Measurements from ENCODE around the gene TAGLN3. TPM values are rescaled to one million over a fixed set of nuclear protein-coding genes. Genes with fewer than 3 reads are reported as not detected.

Gene TAGLN3
- total and polyA plus RNA-seq, 2 of the 13 experiments (the other 11 are each of a cell fraction or from before 2014, with no cell fraction given), result 0.51 to 0.91 TPM

DNA sequence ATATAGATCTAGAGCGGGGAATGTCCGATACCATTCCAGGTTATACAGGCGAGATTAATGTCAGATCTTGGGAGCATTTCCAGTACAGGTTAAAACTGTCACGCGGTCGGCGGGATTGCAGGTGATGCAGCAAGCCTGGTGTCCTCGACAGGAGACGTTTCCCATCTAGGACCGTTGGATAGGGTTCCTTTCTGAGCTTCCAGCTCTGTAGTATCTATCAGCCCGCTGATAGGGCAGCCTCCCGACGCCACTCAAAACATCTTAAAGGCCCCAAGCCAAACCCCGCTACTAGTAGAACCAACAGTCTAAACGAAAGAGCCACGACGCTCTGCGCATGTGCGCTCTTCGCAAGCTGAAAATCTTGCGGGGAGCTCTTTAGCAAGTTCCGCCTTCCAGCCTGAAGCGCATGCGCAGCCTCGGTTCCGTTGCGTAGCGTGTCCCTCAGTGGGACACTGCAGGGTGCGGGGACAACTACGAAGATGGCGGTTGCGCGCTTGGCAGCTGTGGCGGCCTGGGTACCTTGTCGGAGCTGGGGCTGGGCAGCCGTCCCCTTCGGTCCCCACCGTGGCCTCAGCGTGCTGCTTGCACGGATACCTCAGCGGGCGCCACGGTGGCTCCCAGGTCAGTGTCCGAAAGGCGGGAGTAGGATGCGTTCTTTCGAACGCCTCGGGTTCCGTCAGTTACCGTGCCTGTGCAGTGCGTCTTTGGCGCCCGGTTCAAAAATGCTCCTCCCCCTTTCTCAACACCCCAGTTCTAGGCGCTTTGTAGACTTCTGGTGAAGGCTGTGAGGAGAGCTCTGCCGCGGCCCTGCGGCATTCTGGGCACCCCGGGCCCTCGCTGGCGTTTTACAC lies 19.9 kb upstream of the TAGLN3 start, which contains the start of gene ABHD10 (continued):
- TF ChIP-seq ZNF326 (CRISPR knock-in tag; IDR thresholded peaks at IDR 0.05; ENCODE audit: borderline replicate concordance), result no peak
- TF ChIP-seq ZNF644 (CRISPR knock-in tag; IDR thresholded peaks at IDR 0.05; ENCODE audit: low read depth), result peak; percentile 60; the same call in 1 of the 2 replicates
- peak; percentile 96 for TF ChIP-seq POLR2AphosphoS5 (IDR thresholded peaks at IDR 0.05; ENCODE audit: low read depth, low read length)
- no peak for TF ChIP-seq ZC3H4 (CRISPR knock-in tag; IDR thresholded peaks at IDR 0.05; ENCODE audit: borderline replicate concordance)
- TF ChIP-seq KAT8 (CRISPR knock-in tag; IDR thresholded peaks at IDR 0.05), result peak; percentile 89
- no peak for TF ChIP-seq ZBTB7B (CRISPR knock-in tag; IDR thresholded peaks at IDR 0.05)
- TF ChIP-seq GABPB1 (CRISPR knock-in tag; IDR thresholded peaks at IDR 0.05), result peak; percentile 82
- no peak for TF ChIP-seq TRIM24 (CRISPR knock-in tag; IDR thresholded peaks at IDR 0.05)
- no peak for TF ChIP-seq JARID2 (CRISPR knock-in tag; IDR thresholded peaks at IDR 0.05; ENCODE audit: insufficient replicate concordance)
- TF ChIP-seq, protein P1, sequence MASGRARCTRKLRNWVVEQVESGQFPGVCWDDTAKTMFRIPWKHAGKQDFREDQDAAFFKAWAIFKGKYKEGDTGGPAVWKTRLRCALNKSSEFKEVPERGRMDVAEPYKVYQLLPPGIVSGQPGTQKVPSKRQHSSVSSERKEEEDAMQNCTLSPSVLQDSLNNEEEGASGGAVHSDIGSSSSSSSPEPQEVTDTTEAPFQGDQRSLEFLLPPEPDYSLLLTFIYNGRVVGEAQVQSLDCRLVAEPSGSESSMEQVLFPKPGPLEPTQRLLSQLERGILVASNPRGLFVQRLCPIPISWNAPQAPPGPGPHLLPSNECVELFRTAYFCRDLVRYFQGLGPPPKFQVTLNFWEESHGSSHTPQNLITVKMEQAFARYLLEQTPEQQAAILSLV (CRISPR knock-in tag; IDR thresholded peaks at IDR 0.05; ENCODE audit: borderline replicate concordance), result peak; percentile 61; the same call in 1 of the 2 replicates
- TF ChIP-seq PHF21A (CRISPR knock-in tag; IDR thresholded peaks at IDR 0.05), result no peak
- TF ChIP-seq ZBTB8A (CRISPR knock-in tag; IDR thresholded peaks at IDR 0.05; ENCODE audit: borderline replicate concordance, low read depth), result no peak
- TF ChIP-seq PAF1 (CRISPR knock-in tag; IDR thresholded peaks at IDR 0.05), result no peak
- no peak for TF ChIP-seq DNMT1 (CRISPR knock-in tag; IDR thresholded peaks at IDR 0.05)
- no peak for TF ChIP-seq ZNF552 (CRISPR knock-in tag; IDR thresholded peaks at IDR 0.05; ENCODE audit: borderline replicate concordance)
- TF ChIP-seq, protein P2, sequence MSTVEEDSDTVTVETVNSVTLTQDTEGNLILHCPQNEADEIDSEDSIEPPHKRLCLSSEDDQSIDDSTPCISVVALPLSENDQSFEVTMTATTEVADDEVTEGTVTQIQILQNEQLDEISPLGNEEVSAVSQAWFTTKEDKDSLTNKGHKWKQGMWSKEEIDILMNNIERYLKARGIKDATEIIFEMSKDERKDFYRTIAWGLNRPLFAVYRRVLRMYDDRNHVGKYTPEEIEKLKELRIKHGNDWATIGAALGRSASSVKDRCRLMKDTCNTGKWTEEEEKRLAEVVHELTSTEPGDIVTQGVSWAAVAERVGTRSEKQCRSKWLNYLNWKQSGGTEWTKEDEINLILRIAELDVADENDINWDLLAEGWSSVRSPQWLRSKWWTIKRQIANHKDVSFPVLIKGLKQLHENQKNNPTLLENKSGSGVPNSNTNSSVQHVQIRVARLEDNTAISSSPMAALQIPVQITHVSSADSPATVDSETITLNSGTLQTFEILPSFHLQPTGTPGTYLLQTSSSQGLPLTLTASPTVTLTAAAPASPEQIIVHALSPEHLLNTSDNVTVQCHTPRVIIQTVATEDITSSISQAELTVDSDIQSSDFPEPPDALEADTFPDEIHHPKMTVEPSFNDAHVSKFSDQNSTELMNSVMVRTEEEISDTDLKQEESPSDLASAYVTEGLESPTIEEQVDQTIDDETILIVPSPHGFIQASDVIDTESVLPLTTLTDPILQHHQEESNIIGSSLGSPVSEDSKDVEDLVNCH (CRISPR knock-in tag; IDR thresholded peaks at IDR 0.05), result no peak
- peak; percentile 91 for TF ChIP-seq RBFOX2 (IDR thresholded peaks at IDR 0.05; ENCODE audit: low read depth, low read length)
- no peak for TF ChIP-seq SP1 (IDR thresholded peaks at IDR 0.05)
- no peak for TF ChIP-seq SP1 (CRISPR knock-in tag; IDR thresholded peaks at IDR 0.05)
- TF ChIP-seq, protein P3, sequence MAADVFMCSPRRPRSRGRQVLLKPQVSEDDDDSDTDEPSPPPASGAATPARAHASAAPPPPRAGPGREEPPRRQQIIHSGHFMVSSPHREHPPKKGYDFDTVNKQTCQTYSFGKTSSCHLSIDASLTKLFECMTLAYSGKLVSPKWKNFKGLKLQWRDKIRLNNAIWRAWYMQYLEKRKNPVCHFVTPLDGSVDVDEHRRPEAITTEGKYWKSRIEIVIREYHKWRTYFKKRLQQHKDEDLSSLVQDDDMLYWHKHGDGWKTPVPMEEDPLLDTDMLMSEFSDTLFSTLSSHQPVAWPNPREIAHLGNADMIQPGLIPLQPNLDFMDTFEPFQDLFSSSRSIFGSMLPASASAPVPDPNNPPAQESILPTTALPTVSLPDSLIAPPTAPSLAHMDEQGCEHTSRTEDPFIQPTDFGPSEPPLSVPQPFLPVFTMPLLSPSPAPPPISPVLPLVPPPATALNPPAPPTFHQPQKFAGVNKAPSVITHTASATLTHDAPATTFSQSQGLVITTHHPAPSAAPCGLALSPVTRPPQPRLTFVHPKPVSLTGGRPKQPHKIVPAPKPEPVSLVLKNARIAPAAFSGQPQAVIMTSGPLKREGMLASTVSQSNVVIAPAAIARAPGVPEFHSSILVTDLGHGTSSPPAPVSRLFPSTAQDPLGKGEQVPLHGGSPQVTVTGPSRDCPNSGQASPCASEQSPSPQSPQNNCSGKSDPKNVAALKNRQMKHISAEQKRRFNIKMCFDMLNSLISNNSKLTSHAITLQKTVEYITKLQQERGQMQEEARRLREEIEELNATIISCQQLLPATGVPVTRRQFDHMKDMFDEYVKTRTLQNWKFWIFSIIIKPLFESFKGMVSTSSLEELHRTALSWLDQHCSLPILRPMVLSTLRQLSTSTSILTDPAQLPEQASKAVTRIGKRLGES (CRISPR knock-in tag; IDR thresholded peaks at IDR 0.05; ENCODE audit: borderline replicate concordance), result no peak
- no peak for TF ChIP-seq ZNF549 (CRISPR knock-in tag; IDR thresholded peaks at IDR 0.05)
- no peak for TF ChIP-seq SUZ12 (IDR thresholded peaks at IDR 0.05; ENCODE audit: low read depth, low read length)
- TF ChIP-seq HMGA1 (CRISPR knock-in tag; conservative IDR thresholded peaks at IDR 0.05), result no peak
- TF ChIP-seq, protein P4, sequence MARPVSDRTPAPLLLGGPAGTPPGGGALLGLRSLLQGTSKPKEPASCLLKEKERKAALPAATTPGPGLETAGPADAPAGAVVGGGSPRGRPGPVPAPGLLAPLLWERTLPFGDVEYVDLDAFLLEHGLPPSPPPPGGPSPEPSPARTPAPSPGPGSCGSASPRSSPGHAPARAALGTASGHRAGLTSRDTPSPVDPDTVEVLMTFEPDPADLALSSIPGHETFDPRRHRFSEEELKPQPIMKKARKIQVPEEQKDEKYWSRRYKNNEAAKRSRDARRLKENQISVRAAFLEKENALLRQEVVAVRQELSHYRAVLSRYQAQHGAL (CRISPR knock-in tag; IDR thresholded peaks at IDR 0.05; ENCODE audit: not compliant biosample characterization), result no peak
- TF ChIP-seq BCL6 (CRISPR knock-in tag; IDR thresholded peaks at IDR 0.05), result no peak
